Peyer's patch (tissue), 4 donors: ENCODE data around the gene KIFAP3. TPM values are rescaled to one million over a fixed set of nuclear protein-coding genes. Genes with fewer than 3 reads are reported as not detected.

ENCODE experiments used
- DNase-seq, 3 donors: peaks; one replicate each; pipeline ENCODE4 v3.0.0-alpha.2; 2017 to 2019
- H3K27ac ChIP-seq, 4 donors: fragments of 200-600 bp; sonication (generic); one replicate each; pipeline ENCODE4 v1.5.1; 2016 to 2019
- H3K27me3 ChIP-seq, 2 donors: fragments of 200-600 bp; sonication (generic); one replicate each; pipeline ENCODE4 v1.5.1; 2019
- H3K36me3 ChIP-seq, 3 donors: fragments of 200-600 bp; sonication (generic); one replicate each; pipeline ENCODE4 v1.5.1; 2016 to 2019
- H3K4me1 ChIP-seq, 4 donors: fragments of 200-600 bp; sonication (generic); one replicate each; pipeline ENCODE4 v1.5.1; 2016 to 2019
- H3K4me3 ChIP-seq, 4 donors: fragments of 200-600 bp; sonication (generic); 1 replicate in 3 of 4; 2 replicates in 1 of 4; pipeline ENCODE4 v1.5.1; 2016 to 2019; ENCODE audit warnings: mild to moderate bottlenecking in 1 of 4
- H3K9me3 ChIP-seq, 4 donors: fragments of 200-600 bp; sonication (generic); one replicate each; pipeline ENCODE4 v1.5.1; 2016 to 2019; ENCODE audit warnings: mild to moderate bottlenecking in 1 of 4
- CTCF ChIP-seq, 6 experiments: fragments of 450-650 bp in 4 of 6; fragments of 200-600 bp in 2 of 6; sonication (generic) in 1 of 6; IDR thresholded peaks; one replicate each; pipeline ENCODE4 v1.5.1; 2017 to 2019; ENCODE audit warnings: antibody characterized with exemption in 6 of 6, mild to moderate bottlenecking in 3 of 6, moderate library complexity in 1 of 6
- POLR2A ChIP-seq, 2 donors: fragments of 450-650 bp; IDR thresholded peaks; one replicate each; pipeline ENCODE4 v1.5.1; 2017; ENCODE audit warnings: antibody characterized with exemption in 2 of 2, mild to moderate bottlenecking in 2 of 2, moderate library complexity in 2 of 2
- total RNA-seq, 4 donors: library from RNA; depleted of rRNA; stranded (reverse); fragments of >200 nt; gene quantifications; one replicate each; pipeline ENCODE4 v1.1.0, GENCODE V29; 2016

Gene KIFAP3
- total RNA-seq, 4 donors from 2014 or later, result 22.9 to 39.7 (median 25.9) TPM

- Histone ChIP-seq H3K9me3 (no peaks in the 10 kb centered on the region), H3K27ac (no peak overlapping the region), H3K4me1 (no peaks in the 10 kb centered on the region), H3K27me3 (no peaks in the 10 kb centered on the region), H3K4me3 (no peak overlapping the region), H3K36me3 (no peaks in the 10 kb centered on the region)
- TF ChIP-seq CTCF (IDR thresholded peaks at IDR 0.05), result no peak
- no peak for TF ChIP-seq POLR2A (IDR thresholded peaks at IDR 0.05)
- no peak for DNase-seq
Measured at GRCh38 chr1:169899519-169900217, 174.8 kb downstream of the KIFAP3 start.

DNA sequence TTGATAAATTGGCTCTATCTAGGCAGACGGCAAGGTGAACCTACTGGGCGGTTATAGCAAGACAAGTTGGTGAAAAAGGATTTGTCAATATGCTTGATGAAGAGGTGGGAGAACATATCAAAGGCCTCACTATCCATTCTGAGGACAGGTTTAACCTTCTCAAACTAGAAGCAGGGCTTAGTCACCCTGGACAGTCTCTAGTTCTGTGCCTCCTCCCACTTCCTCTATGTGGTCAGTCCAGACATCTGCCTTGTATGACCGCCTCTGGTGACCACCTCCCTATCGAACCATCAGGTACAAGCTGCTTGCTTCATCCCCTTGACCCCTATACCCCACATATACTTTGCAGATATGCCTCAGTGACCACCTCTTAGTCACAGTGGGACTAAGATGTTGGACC, 178.5 kb downstream of the KIFAP3 start:
- no peak for TF ChIP-seq POLR2A (IDR thresholded peaks at IDR 0.05)
- no peak for TF ChIP-seq CTCF (IDR thresholded peaks at IDR 0.05)
- no peaks in the 10 kb centered on the region for H3K9me3 ChIP-seq
- DNase-seq, result no peak
- H3K27me3 ChIP-seq, result no peaks in the 10 kb centered on the region
- peaks cover 0 to 17% (median 4%) of the 10 kb centered on the region in 4 donors for H3K4me1 ChIP-seq
- H3K27ac ChIP-seq, result no peak overlapping the region
- H3K4me3 ChIP-seq, result no peak overlapping the region
- H3K36me3 ChIP-seq, result no peaks in the 10 kb centered on the region

- DNase-seq, result peak in 1 of 3 donors; percentile 53
- peak overlapping the region; percentile 97 to 98 (median 98) for H3K27ac ChIP-seq
- H3K9me3 ChIP-seq, result no peaks in the 10 kb centered on the region
- H3K4me1 ChIP-seq, result peaks cover 0 to 19% (median 4%) of the 10 kb centered on the region in 4 donors
- TF ChIP-seq CTCF (IDR thresholded peaks at IDR 0.05) (no peak), POLR2A (IDR thresholded peaks at IDR 0.05) (peak in 1 of 2 donors; percentile 38)
- no peaks in the 10 kb centered on the region for H3K36me3 ChIP-seq
- no peaks in the 10 kb centered on the region for H3K27me3 ChIP-seq
- peak overlapping the region; percentile 77 to 93 (median 86) for H3K4me3 ChIP-seq
Measured at GRCh38 chr1:169894424-169895145, 179.9 kb downstream of the KIFAP3 start.

- Histone ChIP-seq H3K36me3 (no peaks in the 10 kb centered on the region), H3K4me3 (peak within 1 kb of the TSS; percentile 77 to 93 (median 86)), H3K27me3 (no peaks in the 10 kb centered on the region), H3K27ac (peak within 1 kb of the TSS; percentile 97 to 98 (median 98)), H3K4me1 (peaks cover 0 to 19% (median 4%) of the 10 kb centered on the region in 4 donors), H3K9me3 (no peaks in the 10 kb centered on the region)
- TF ChIP-seq CTCF (IDR thresholded peaks at IDR 0.05) (peak in 2 of 6 experiments; percentile 3 to 19), POLR2A (IDR thresholded peaks at IDR 0.05) (peak; percentile 79 to 90)
- DNase-seq, result peak; percentile 92 to 97 (median 92)
Measured at GRCh38 chr1:169893645-169894423, 180.7 kb downstream of the KIFAP3 start, which contains the start of gene SCYL3. SCYL3 (minus strand) TSS chr1:169893896; CDS start chr1:169888840, 5,056 bp downstream.

GRCh38 chr1:169892927-169893644, 181.4 kb downstream of the KIFAP3 start:
- Histone ChIP-seq H3K36me3 (peaks cover 0 to 6% (median 0%) of the 10 kb centered on the region in 3 donors), H3K4me3 (peak overlapping the region; percentile 77 to 93 (median 86)), H3K27me3 (no peaks in the 10 kb centered on the region), H3K9me3 (no peaks in the 10 kb centered on the region), H3K27ac (peak overlapping the region; percentile 97 to 98 (median 98)), H3K4me1 (peaks cover 0 to 19% (median 4%) of the 10 kb centered on the region in 4 donors)
- TF ChIP-seq POLR2A (IDR thresholded peaks at IDR 0.05) (no peak), CTCF (IDR thresholded peaks at IDR 0.05) (no peak)
- DNase-seq, result peak in 2 of 3 donors; percentile 41 to 62
